Activated naive CD8-positive, alpha-beta T cell treated with anti-CD3 and anti-CD28 coated beads, Interleukin-2, amount 50 U/mL, for 16 hours (primary cell): Measurements from ENCODE around the gene NPSR1.
"Not testable (repeated sequence)": the region's sequence is repeated elsewhere in the genome, so short reads cannot be mapped to it uniquely, and the experiment has no call there.

ENCODE experiments used
- DNase-seq: peaks from one replicate; pipeline ENCODE4 v3.0.0-alpha.2; 2020; ENCODE audit warnings: low read depth, low spot score

NPSR1 gene

DNA sequence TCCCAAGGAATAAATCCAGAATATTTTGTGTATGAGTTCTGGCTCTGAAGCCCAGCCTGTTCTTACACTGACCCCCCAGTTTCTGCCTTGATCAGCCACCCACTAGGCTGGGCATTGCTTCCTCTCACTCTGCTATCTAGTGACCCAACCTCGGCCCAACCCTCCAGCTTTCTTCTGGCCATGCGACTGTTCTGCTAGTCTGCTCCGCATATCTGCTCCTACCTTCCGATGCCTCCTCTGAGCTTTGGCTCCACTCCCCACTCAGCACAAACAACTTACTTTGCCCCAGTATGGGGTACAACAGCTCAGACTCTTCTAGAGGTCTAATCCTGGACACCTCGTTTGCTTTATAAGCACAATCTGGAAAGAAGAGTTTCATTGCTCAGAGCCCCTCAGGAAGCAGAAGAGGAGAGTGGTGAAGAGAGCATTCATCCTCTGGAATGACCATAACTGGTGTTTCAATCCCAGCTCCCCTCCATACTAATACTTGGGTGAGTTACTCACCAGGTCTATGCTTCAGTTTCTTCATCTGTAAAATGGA, 99.6 kb downstream of the NPSR1 start:
- DNase-seq: no peak

- DNase-seq: no peak
Observed at GRCh38 chr7:34758111-34758601, 100.1 kb downstream of the NPSR1 start.

DNA sequence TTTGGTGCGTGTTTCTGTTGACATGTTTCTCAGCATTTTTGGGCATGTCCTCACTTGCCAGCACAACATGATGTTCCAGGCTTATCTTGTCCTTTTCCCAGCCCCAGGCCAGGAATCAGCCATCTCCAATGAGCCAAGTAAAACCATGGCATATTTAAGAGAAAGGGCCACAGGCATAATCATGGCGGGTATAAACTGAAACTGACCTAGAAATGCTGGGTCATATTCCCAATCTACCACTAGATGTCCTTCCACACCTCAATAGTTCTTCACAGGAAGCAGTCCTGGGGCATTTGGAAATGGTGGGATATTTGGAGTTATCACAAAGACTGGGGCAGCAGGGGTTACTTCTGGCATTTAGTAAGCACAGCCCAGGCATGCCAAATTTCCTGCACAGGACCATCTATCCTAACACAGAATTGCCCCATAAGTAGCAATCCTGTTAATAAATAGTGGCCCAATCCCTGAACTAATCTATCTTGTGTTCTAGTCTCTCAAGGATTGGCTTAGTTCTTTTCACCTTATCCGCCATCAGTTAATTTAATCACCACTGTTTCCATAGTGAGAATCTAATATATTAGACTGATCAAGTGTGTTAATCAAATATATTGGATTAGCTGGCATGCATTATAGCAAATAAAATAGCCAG, 101.6 kb downstream of the NPSR1 start:
- DNase-seq: no peak

DNA sequence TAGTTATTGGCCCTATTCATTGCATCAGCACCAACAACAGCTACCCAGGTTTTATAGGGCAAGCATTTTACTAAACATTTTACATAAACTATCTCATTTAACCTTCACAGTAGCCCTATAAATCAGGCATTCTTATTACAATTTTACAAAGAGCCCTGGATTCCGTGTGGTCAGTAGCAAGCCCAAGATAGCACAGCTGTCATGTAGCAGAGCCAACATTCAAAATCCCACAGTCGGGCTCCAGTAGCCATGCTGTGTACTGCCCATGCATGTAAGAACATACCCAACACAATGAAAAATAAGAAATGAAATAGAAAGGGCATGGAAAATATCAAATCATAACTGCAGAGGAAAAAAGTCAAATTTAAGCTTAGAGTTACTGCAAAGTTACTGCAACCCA, 102.3 kb downstream of the NPSR1 start:
- DNase-seq: no peak

DNA sequence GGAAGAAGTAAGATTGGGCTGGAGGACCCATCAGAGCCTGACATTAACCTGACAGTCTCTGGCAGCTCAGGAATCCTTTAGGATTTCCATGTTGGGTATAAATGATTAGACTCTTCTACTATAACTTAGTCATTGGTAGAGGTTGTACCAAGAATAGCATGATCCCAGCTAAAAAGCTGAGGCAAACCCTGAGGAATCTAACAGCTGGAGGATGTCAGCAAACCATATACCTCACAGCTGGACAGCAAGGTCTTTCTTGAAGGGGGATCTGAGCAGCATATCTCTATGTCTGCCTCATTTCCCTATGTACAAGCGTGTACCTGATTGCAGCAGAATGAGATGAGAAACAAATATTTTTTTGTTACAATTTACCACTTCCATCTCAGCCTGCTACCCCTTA, 103.2 kb downstream of the NPSR1 start:
- DNase-seq: no peak

GRCh38 chr7:34761627-34762026, 103.6 kb downstream of the NPSR1 start:
- no peak for DNase-seq

DNA sequence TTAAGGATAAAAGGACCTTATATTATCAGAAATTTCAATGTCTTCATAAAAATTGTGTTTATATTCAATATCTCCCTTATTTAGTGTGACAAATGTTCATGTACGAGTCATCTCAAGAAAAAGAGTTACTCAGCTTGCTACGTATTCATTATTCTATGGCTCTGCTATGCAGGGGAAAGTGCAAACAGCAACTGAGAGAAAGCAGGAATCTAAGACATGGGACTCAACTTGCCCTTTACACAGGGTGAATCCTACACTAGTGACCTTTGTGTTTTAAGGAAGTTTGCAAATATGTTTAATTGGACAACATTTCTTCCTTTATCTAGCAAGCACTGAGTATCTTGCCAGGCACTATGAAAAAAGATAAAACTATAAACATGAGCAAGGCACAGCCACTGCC, 104.7 kb downstream of the NPSR1 start:
- DNase-seq: no peak

DNA sequence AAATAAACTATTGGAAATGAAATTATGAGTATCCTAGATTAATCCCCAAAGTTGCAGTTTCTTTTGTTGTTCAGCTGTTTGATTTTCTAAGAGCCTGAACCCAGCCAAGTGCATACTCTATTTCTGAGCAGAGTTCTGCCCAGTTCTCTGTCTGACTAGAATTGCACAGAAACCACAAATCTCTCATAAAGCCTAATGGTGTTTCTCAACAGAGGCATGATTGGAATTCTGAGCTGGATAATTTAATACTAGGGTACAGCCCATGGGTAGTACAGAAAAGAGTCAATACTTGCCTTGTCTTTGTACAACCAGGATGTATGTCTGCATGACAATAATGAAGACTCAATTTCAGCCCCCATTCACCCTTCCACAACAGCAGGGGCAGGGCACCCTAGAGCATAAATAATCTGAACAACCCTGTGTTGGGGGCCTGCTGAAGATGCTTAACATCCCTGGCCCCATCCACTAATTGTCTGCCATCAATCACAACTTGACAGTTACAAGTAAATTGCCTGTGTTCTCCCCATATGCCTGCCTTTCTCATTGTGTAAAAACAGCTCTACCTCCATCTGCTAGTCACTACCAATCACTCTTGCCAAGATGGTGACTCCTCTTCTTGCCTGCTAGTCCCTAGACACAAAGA, 114.4 kb downstream of the NPSR1 start:
- DNase-seq: no peak

DNA sequence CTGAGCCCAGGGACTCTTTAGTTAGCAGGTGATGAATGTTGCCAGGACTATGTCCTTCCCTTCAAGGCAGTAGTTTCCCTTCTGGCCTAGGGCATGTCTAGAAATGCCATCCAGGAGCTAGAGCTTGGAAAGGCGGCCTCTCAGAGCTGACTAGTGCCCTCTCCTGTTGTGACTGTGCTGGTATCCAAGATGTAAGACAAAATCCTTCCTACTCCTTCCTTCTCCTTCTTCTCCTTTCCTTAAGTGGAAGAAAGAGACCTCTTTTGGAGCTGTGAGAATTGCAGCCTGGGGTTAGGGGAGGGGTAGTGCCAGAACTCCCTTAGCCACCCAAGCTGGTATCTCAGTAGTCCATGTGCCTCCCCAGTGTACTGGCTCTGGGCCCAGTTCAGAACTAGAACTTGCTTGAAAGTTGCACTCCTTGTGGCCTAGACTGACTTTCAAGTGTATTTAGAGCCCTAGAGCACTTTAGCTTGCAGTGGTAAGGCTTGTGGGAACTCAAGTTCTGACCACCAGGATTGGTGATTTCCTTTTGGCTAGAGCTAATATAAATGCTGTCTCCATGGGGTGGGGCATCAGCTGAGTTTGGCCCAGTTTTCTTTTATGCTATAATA, 118.8 kb downstream of the NPSR1 start:
- DNase-seq: no peak

DNA sequence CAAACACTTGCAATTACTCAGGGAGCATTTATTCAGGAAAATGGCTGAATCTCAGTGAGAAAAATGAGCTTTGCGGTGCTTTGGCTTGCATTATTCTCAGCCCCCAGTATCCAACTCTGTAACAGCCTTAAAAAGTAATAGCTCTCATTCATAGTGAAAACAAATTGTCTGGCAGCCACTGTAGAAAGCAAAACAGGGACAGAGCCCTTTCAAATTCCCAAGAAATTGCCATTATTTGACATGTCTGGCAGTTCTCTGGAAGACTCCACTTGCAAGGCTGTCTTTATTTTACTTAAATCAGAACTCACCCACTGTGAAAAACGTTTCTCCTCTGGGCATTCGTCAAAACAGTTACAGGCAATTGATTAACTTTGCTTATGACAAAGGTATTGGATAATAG, 122.5 kb downstream of the NPSR1 start:
- DNase-seq: no peak

DNA sequence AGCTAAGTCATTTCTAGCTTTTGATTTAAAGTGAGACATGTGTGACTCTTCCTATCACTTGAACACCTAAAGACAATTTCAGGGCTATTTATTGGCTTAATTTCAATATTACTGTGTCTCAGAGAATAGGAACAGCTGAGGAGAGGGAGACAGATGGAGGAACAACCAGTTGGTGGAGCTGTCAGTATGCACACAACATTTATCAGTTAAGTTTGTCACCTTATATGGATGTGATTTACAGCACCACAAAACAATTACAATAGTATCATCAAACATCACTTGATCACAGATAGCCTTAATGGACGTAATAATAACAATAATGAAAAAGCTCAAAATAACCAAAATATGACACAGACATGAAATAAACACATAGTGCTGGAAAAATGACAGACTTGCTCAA, 129.6 kb downstream of the NPSR1 start:
- DNase-seq: no peak

DNA sequence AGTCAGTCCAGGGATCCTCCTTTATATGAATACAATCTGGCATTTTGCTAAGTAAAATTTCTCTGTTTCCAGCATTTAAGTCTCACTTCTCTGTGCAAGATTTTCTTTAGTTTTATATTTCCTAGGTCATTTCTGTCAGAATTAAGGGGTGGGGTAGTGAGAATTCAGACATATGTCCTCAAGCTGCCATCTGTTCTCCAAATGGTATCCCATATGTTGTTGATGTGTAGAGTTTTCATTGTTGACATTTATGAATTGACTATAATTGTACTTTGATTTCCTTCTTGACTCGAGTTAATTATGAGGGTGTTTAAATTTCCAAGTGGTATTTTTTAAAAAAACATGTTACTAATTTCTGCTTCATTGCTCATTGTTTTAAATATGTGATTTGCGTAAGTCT, 148.8 kb downstream of the NPSR1 start:
- DNase-seq: no peak

GRCh38 chr7:34807548-34808340, 149.7 kb downstream of the NPSR1 start:
- no peak for DNase-seq

DNA sequence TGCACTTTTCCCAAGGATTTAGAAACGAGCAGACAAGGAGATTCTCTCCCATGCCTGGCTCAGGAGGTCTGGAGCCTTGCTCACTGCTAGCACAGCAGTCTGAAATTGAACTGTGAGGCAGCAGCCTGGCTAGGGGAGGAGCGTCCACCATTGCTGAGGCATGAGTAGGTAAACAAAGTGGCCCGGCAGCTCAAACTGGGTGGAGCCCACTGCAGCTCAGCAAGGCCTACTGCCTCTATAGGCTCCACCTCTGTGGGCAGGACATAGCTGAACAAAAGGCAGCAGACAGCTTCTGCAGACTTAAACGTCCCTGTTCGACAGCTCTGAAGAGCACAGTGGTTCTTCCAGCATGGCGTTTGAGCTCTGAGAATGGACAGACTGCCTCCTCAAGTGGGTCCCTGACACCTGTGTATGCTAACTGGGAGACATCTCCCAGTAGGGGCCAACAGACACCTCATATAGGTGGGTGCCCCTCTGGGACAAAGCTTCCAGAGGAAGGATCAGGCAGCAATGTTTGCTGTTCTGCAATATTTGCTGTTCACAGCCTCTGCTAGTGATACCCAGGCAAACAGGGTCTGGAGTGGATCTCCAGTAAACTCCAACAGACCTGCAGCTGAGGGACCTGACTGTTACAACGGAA, 156.3 kb downstream of the NPSR1 start:
- DNase-seq: not testable (repeated sequence)

GRCh38 chr7:34821932-34822558, 164.0 kb downstream of the NPSR1 start:
- DNase-seq: no peak

- DNase-seq: no peak
Observed at GRCh38 chr7:34823650-34824258, 165.7 kb downstream of the NPSR1 start.

DNA sequence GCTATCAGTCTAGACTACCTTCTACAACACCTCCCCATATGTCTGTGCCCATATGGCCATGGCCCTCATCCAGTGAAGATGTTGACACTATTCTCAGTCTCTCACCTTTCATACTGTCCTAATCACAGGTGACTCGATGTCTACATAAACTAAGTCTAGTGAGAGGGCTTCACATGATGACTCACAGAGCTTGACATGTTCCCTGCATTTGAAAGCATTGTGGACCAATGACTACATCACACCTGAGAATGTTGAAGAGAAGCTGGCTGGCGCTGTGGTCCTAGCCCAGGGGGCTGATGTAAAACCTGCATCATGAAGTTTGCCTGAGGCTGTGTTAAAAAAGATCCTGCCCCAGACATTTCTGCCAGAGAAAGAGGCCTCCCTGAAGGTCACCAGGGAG, 167.2 kb downstream of the NPSR1 start:
- no peak for DNase-seq

DNA sequence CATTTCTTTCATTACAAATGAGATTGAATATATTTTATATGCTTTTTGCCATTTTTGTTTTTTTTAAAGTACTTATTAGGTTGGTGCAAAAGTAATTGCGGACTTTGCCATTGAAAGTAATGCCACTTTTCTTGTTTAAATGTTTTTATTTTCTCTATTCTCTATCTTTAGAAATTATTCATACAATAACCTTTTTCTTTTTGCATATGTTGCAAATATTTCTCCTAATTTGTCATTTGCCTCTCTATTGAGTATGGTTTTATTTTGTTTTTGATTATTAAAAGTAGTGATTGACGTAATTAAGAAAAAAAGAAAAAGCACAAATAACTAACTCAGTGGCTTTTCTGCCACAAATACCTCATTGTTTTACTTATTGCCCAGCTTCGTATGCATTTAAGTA, 172.4 kb downstream of the NPSR1 start:
- DNase-seq: no peak

- no peak for DNase-seq
Observed at GRCh38 chr7:34831436-34831835, 173.4 kb downstream of the NPSR1 start.

DNA sequence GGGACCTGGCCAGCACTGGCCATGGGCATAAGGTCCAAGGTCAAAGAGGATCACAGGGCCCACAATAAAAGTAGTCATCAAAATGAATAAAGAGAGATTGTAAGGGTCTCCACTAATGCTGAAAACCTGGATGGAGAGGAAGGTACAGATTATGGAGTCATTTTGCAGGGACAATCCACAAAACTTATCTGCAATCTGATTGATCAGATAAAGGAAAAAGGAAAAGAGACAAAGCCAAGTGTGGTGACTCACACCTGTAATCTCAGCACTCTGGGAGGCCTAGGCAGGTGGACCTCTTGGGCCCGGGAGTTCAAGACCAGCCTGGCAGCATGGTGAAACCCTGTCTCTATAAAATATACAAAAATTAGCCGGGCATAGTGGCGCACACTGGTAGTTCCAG, 174.0 kb downstream of the NPSR1 start:
- no peak for DNase-seq
